HepG2 (cell line): ENCODE results near the gene WWP2. TPM values are rescaled to one million over a fixed set of nuclear protein-coding genes. Genes with fewer than 3 reads are reported as not detected.

ENCODE experiments used
- CC2D1A ChIP-seq: sonication (generic); formaldehyde crosslinking; IDR thresholded peaks from 2 replicates; pipeline ENCODE4 v1.8.1; 2023; ENCODE audit warnings: mild to moderate bottlenecking, missing genetic modification reagents
- HBP1 ChIP-seq: IDR thresholded peaks from 2 replicates; pipeline ENCODE4 v1.6.1; 2016; ENCODE audit warnings: low read depth, control low read depth
- HCFC1 ChIP-seq: fragments of 150-350 bp; IDR thresholded peaks from 2 replicates; pipeline ENCODE4 v1.6.1; 2014; ENCODE audit warnings: low read depth, low read length
- ISL2 ChIP-seq: sonication (generic); formaldehyde crosslinking; IDR thresholded peaks from 2 replicates; pipeline ENCODE4 v1.5.0; 2020; ENCODE audit warnings: missing genetic modification reagents
- KLF9 ChIP-seq: IDR thresholded peaks from 2 replicates; pipeline ENCODE4 v1.6.1; 2016; ENCODE audit warnings: low read depth
- NCOR1 ChIP-seq: fragments of 200-600 bp; sonication (generic); IDR thresholded peaks from 2 replicates; pipeline ENCODE4 v1.7.0; 2017; ENCODE audit warnings: antibody characterized with exemption, low read length, borderline replicate concordance
- NFE2L1 ChIP-seq: sonication (generic); formaldehyde crosslinking; IDR thresholded peaks from 2 replicates; pipeline ENCODE4 v1.4.0; 2020; ENCODE audit warnings: missing genetic modification reagents, mild to moderate bottlenecking, borderline replicate concordance
- NR2C2 ChIP-seq: sonication (generic); formaldehyde crosslinking; IDR thresholded peaks from 2 replicates; pipeline ENCODE4 v1.4.0; 2020; ENCODE audit warnings: missing genetic modification reagents, mild to moderate bottlenecking, moderate library complexity, borderline replicate concordance
- POLR2G ChIP-seq: fragments of 200-400 bp; formaldehyde crosslinking; IDR thresholded peaks from 2 replicates; pipeline ENCODE4 v1.6.1; 2018; ENCODE audit warnings: mild to moderate bottlenecking, low read depth, low read length, moderate library complexity
- RBFOX2 ChIP-seq: fragments of 200-400 bp; formaldehyde crosslinking; IDR thresholded peaks from 2 replicates; pipeline ENCODE4 v1.6.1; 2017; ENCODE audit warnings: low read depth, mild to moderate bottlenecking, low read length
- SIX1 ChIP-seq: sonication (generic); formaldehyde crosslinking; IDR thresholded peaks from 2 replicates; pipeline ENCODE4 v1.4.0; 2020; ENCODE audit warnings: missing genetic modification reagents, borderline replicate concordance
- TBL1XR1 ChIP-seq: fragments of 150-350 bp; IDR thresholded peaks from 2 replicates; pipeline ENCODE4 v1.6.1; 2014; ENCODE audit warnings: borderline replicate concordance, low read length; ENCODE audit not compliant: partially characterized antibody
- TFE3 ChIP-seq: IDR thresholded peaks from 2 replicates; pipeline ENCODE4 v1.6.1; 2016
- U2AF2 ChIP-seq: fragments of 200-400 bp; formaldehyde crosslinking; IDR thresholded peaks from 2 replicates; pipeline ENCODE4 v1.6.1; 2017; ENCODE audit warnings: low read depth, mild to moderate bottlenecking, low read length
- USF2 ChIP-seq, 2 experiments: sonication (generic) in 1 of 2; formaldehyde crosslinking in 1 of 2; IDR thresholded peaks; 2 replicates each; pipeline versions ENCODE4 v1.5.1 to v1.6.1; 2011 to 2020; ENCODE audit warnings: borderline replicate concordance in 1 of 2, low read depth in 1 of 2, low read length in 1 of 2, mild to moderate bottlenecking in 1 of 2, missing genetic modification reagents in 1 of 2, moderate library complexity in 1 of 2
- ZBTB34 ChIP-seq: sonication (generic); formaldehyde crosslinking; IDR thresholded peaks from 2 replicates; pipeline ENCODE4 v1.8.0; 2022; ENCODE audit warnings: mild to moderate bottlenecking, missing genetic modification reagents
- ZFP90 ChIP-seq: sonication (generic); formaldehyde crosslinking; IDR thresholded peaks from 2 replicates; pipeline ENCODE4 v1.8.0; 2022; ENCODE audit warnings: missing genetic modification reagents, mild to moderate bottlenecking, inconsistent platforms, borderline replicate concordance
- ZGPAT ChIP-seq: IDR thresholded peaks from 2 replicates; pipeline ENCODE4 v1.6.1; 2016; ENCODE audit warnings: mild to moderate bottlenecking
- ZNF180 ChIP-seq: sonication (generic); formaldehyde crosslinking; IDR thresholded peaks from 2 replicates; pipeline ENCODE4 v1.4.0; 2020; ENCODE audit warnings: low read depth, missing genetic modification reagents, borderline replicate concordance
- ZNF235 ChIP-seq: sonication (generic); formaldehyde crosslinking; IDR thresholded peaks from 2 replicates; pipeline ENCODE4 v1.8.1; 2023; ENCODE audit warnings: mild to moderate bottlenecking, missing genetic modification reagents, borderline replicate concordance
- ZNF547 ChIP-seq: sonication (generic); formaldehyde crosslinking; IDR thresholded peaks from 2 replicates; pipeline ENCODE4 v1.5.1; 2020; ENCODE audit warnings: mild to moderate bottlenecking, missing genetic modification reagents
- polyA plus RNA-seq, 8 experiments: library from polyadenylated mRNA; depleted of rRNA in 3 of 8; stranded (reverse) in 7 of 8; unstranded in 1 of 8; fragments of >200 nt; fragmentation: Illumina TruSeq in 4 of 8; extraction: Trizol in 4 of 8; gene quantifications; 2 replicates each; pipeline versions ENCODE4 v1.2.1 to v1.2.3, GENCODE V29; 2011 to 2016; ENCODE audit warnings: low read depth in 4 of 8, missing spikeins in 1 of 8, mixed read lengths in 1 of 8; ENCODE audit not compliant: insufficient read depth in 1 of 8
- total RNA-seq, 5 experiments: library from RNA; depleted of rRNA; stranded (reverse); fragments of >200 nt; fragmentation: Illumina TruSeq; extraction: Trizol; gene quantifications; 2 replicates each; pipeline ENCODE4 v1.2.3, GENCODE V29; 2016; ENCODE audit warnings: low read depth in 1 of 5

WWP2 gene
- total and polyA plus RNA-seq, 2 of the 13 experiments (the other 11 are each of a cell fraction or from before 2014, with no cell fraction given) = 11.4 to 28.2 TPM

- peak; percentile 51; the same call in 1 of the 2 replicates for TF ChIP-seq NCOR1
- TF ChIP-seq ZGPAT (CRISPR knock-in tag) = peak; percentile 80
- no peak; the same call in 1 of the 2 replicates for TF ChIP-seq ZBTB34 (CRISPR knock-in tag)
- TF ChIP-seq POLR2G = peak; percentile 99
- no peak for TF ChIP-seq HBP1 (CRISPR knock-in tag)
- peak; percentile 37; the same call in 1 of the 2 replicates for TF ChIP-seq ZNF547 (CRISPR knock-in tag)
- no peak for TF ChIP-seq CC2D1A (CRISPR knock-in tag)
- TF ChIP-seq HCFC1 = no peak
- no peak for TF ChIP-seq ZNF180 (CRISPR knock-in tag)
- peak; percentile 93; the same call in 1 of the 2 replicates for TF ChIP-seq NFE2L1 (CRISPR knock-in tag)
- TF ChIP-seq ZFP90 (CRISPR knock-in tag) = peak; percentile 9; the same call in 1 of the 2 replicates
- TF ChIP-seq USF2 (IDR thresholded peaks at IDR 0.05; ENCODE audit: low read depth, low read length) = no peak
- TF ChIP-seq USF2 (CRISPR knock-in tag; IDR thresholded peaks at IDR 0.05; ENCODE audit: borderline replicate concordance) = no peak
- TF ChIP-seq TBL1XR1 = no peak
- 0 out of 2 replicates have a peak, but pooled peaks have one; percentile 52 for TF ChIP-seq ISL2
- peak; percentile 28; the same call in 1 of the 2 replicates for TF ChIP-seq NR2C2
- TF ChIP-seq TFE3 (CRISPR knock-in tag) = peak; percentile 40; the same call in 1 of the 2 replicates
- no peak for TF ChIP-seq SIX1
- peak; percentile 98 for TF ChIP-seq RBFOX2
- no peak for TF ChIP-seq ZNF235
- peak; percentile 98 for TF ChIP-seq U2AF2
- no peak for TF ChIP-seq KLF9 (CRISPR knock-in tag)
Measured at GRCh38 chr16:69726313-69727060, 35.6 kb upstream of the WWP2 start, which contains the start of gene NQO1 (continued).
